Measurements from ENCODE around the gene ADAMTS12.

DNA sequence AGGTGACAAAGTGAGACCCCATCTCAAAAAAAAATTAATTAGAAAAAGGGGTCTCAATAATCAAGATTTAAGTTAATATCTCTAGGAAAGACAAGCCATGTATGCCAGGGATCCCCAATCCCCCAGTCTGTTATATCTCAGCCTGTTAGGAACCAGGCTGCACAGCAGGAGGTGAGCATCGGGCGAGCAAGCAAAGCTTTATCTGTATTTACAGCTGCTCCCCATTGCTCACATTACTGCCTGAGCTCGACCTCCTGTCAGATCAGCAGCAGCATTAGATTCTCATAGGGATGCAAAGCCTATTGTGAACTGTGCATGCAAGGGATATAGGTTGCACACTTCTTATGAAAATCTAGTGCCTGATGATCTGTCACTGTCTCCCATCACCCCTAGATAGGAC, 334.2 kb downstream of the ADAMTS12 start:
- TF ChIP-seq, protein P1, sequence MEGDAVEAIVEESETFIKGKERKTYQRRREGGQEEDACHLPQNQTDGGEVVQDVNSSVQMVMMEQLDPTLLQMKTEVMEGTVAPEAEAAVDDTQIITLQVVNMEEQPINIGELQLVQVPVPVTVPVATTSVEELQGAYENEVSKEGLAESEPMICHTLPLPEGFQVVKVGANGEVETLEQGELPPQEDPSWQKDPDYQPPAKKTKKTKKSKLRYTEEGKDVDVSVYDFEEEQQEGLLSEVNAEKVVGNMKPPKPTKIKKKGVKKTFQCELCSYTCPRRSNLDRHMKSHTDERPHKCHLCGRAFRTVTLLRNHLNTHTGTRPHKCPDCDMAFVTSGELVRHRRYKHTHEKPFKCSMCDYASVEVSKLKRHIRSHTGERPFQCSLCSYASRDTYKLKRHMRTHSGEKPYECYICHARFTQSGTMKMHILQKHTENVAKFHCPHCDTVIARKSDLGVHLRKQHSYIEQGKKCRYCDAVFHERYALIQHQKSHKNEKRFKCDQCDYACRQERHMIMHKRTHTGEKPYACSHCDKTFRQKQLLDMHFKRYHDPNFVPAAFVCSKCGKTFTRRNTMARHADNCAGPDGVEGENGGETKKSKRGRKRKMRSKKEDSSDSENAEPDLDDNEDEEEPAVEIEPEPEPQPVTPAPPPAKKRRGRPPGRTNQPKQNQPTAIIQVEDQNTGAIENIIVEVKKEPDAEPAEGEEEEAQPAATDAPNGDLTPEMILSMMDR (IDR thresholded peaks at IDR 0.05; ENCODE audit: low read depth, low read length): no peak
- no peak for TF ChIP-seq EZH2phosphoT487 (IDR thresholded peaks at IDR 0.05; ENCODE audit: low read depth)
